ENCODE measurements around the gene RUNDC3A.
"Not testable (repeated sequence)": the region's sequence is repeated elsewhere in the genome, so short reads cannot be mapped to it uniquely, and the experiment has no call there.

RUNDC3A gene

DNA sequence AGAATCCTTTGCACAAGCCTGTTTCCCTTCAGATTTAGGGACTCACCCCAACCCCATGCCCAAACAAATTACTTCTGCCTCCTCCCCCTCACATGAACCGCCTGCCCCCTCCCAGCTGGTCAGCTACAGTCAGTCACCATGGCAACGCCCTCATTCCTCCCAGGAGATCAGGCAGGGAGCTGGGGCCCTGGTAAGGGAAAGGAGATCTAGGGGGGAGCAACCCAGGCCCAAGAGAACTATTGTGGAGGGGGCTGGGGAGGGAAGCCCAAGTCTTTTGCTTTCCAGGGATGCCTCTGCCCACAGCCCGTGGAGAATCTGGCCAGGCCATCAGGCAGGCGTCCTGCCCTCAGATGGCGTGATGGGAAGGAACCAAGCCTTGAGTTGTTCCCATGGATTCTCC, 52.4 kb downstream of the RUNDC3A start:
- DNase-seq = peak; percentile 49

DNA sequence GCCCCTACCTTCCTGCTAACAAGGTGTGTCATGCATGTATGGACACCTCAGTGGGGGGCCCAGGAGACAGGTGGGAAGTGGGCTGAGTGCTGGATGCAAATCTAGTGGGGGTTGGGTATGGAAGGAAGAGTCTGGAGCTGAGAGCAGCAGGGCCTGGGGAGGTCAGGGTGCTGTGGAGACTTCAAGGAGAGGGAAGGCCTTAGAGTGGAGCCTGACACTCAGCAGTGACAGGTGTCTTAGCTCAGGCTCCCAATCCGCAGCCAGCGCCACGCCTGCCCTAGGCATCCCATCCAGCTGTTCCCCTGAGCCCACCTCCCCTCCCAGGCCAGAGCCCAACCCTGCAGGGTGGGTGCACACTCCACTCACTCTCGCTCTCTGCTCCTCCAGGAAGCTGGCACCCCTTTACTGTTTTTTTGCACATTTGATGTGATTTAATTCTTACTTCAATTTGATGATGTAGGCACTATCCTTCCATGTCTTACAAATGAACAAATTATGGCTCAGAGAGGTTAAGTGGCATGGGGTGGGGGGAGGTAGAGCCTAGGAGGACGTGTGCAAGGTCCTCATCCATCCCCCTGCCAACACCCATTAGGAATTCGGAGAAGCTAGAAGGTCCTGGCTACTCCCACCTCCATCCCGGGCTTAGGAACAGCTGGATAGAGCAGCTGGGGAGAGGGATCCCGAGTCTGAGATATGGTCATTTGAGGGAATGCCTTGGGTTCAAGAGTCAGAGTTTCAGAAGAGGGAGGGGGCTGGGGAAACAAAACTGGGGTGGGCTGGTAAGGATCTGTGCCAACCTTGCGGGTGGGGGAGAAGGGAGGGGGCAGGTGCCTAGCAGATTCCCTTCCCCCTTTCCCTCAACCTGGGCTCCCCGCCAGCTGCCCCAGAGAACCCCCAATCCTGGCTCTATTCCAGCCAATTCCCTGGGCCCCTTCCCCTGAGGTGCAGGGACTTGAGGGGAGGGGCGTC, 53.2 kb downstream of the RUNDC3A start:
- DNase-seq = no peak

DNA sequence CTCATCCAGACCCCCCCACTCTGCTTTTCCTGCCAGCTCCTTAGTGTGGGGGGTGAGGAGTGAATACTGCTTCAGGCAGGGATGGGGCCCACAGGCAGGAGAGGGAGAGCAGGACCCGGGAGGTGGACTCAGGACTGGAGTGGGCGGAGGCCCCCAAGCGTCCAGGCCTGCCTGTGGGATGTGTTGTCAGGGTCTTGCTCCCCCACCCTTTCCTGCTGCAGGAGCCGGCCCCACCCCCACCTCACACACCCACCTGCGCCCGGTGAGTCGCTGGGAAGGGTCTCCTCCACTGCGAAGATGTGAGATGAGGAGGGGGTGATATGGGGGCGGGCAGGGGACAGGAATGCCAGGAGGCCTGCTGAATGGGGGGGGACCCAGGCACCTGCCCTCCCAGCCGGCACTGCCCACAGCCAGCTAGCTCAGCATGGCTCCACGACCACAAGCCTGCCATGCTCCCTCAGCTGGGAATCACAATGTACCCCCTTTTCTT, 54.1 kb downstream of the RUNDC3A start:
- no peak for DNase-seq

DNA sequence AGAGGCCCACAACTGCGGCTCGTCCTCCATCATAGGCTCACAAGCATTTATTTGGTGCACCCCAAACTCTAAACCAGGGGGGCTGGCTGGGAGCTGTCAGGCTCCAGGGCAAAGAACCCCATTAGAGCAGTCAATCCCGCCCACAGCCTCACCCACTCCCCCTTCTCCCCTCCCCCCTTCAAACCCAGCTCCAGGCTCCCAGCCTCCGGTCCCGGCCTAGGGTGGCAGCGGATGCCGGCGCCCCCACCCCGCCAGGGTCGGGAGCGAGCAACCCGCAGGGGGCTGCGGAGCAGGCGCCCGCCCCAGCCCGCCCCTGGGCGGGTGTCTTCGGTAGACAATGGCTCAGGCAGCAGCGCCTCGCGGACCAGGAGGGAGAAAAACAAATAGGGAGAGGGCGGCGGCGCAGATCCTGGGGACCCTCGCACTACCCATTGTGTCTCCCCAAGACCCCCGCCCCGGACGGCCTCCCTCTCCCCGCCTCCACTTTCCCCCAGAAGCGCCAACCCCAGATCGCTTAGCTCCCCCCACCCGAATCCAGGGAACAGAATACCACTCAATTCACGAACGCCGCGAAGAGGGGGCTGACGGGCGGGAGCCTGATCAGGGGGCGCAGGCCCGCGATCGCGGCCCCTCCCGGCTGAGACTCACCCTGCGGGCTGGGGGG, 54.7 kb downstream of the RUNDC3A start:
- DNase-seq = no peak

DNA sequence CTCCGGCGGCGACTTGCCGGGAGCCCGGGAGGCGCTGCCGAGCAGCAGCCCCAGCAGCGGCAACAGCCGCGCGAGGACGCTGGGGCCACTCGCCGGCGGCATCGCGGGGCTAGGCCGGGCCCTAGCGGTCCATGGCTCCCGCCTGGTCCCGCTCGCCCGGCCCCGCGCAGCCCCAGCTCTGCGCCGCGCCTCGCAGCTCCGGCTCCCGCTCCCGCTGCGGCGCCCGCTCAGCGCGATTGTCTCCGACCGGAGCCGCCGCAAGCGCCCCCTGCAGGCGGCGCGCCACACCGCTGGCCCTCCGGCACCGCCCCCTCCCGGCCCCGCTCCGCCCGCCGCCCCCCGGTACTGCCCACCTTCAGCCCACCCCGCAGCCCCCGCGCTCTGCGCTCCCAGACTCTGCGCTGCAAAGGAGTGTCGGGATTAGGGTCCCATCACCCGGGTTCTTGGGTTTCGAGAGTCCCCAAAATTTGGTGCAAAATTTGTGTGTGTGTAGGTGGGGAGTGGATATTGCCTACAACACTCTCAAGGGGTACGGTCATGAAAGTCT, 55.3 kb downstream of the RUNDC3A start, which contains the start of gene FAM171A2:
TSS of gene FAM171A2 (minus strand) at position 241 of the 547 bp plus-strand sequence. CDS start at position 102, 139 bp downstream.
- DNase-seq = peak; percentile 59

DNA sequence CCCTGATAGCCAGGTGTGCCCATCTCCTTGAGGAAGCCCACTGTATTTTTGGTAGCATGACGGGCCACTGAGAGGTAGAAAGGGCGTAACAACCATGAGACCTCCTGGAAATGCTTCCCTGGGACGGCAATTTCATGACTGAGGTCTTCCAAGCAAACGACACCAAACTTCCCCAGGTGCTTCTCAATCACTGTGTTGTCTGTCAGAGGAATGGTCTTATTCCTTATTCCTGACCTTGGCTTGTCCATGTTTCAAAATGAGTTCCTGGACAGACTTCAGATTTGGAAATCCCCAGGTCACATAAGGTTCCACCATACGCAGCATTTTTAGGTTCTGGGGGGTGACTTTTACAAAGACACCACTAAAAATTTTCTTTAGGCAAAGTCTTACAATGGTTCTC, 56.6 kb downstream of the RUNDC3A start:
- not testable (repeated sequence) for DNase-seq

DNA sequence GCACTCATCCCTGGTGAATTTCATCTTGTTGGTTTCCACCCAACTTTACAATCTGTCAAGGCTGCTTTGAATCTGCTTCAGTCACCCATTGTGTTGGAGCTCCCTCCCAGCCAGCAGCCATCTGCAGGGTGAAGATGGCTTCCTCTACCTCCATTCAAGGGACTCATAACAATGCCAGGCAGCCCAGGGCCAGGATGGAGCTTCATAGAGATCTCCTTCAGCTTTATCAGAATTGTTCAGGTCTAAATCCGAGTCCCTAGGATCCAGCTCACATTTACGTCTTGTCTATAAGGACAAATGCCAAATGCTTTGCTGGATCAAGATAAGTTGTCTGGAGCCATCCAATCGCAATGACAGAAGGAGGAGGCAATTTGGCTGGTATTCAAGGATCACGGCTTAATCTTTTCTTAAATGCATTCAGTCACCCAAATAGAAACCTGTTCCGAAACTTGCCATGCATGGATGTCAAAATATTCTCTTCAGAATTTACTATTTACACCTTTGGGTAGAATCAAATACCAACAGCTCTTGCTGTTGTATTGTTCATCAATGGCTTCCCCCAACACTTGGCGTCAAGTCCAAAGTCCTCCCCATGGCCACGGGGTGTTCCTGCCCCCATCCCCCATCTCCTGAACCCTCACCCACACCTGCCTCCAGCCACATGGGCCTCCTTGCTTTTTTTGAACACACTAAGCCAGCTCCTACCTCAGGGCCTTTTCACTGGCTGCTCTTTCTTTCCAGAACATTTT, 59.0 kb downstream of the RUNDC3A start:
- no peak for DNase-seq
